ENCODE measurements around the gene MLIP.
"Not testable (repeated sequence)": the region's sequence is repeated elsewhere in the genome, so short reads cannot be mapped to it uniquely, and the experiment has no call there.

MLIP gene, protein sequence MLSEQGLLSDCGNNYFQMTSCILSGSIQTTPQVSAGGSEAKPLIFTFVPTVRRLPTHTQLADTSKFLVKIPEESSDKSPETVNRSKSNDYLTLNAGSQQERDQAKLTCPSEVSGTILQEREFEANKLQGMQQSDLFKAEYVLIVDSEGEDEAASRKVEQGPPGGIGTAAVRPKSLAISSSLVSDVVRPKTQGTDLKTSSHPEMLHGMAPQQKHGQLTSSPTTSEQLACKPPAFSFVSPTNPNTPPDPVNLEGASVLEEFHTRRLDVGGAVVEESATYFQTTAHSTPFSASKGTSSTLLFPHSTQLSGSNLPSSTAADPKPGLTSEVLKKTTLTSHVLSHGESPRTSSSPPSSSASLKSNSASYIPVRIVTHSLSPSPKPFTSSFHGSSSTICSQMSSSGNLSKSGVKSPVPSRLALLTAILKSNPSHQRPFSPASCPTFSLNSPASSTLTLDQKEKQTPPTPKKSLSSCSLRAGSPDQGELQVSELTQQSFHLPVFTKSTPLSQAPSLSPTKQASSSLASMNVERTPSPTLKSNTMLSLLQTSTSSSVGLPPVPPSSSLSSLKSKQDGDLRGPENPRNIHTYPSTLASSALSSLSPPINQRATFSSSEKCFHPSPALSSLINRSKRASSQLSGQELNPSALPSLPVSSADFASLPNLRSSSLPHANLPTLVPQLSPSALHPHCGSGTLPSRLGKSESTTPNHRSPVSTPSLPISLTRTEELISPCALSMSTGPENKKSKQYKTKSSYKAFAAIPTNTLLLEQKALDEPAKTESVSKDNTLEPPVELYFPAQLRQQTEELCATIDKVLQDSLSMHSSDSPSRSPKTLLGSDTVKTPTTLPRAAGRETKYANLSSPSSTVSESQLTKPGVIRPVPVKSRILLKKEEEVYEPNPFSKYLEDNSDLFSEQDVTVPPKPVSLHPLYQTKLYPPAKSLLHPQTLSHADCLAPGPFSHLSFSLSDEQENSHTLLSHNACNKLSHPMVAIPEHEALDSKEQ

DNA sequence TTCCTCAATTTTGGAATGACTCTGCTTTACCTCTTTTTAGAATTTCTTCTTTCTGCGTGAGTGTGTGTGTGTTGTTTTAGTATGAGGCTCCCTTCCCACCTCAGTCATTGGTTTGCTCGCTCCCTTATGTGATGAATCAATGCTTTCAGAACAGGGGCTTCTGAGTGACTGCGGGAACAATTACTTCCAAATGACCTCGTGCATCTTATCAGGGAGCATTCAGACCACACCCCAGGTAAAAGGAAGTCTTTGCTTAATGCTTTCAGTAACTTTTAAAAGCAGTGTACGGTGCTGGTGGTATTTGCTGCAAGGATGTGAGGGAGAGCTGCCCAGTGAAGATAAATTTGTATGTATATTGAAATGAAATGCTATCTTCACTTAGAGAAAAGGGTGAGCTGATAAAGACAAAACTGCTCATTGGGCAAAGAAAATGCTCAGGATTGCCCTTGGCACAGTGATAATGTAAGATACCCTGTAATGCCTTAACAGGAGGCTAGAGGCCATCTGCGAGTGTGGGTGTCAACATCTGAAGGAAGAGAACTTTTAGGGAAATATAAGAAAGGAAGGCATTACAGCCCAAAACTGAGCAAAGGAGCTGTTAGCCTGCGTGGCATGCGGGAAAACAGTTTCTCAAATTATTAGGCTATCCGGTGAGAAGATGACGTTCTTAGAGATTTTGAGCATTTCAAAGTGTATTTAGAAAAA, at the start of gene MLIP:
MLIP (plus strand) TSS at position 103 of the 705 bp plus-strand sequence; CDS start at position 140, 37 bp downstream.
- peak; percentile 33 for DNase-seq

DNA sequence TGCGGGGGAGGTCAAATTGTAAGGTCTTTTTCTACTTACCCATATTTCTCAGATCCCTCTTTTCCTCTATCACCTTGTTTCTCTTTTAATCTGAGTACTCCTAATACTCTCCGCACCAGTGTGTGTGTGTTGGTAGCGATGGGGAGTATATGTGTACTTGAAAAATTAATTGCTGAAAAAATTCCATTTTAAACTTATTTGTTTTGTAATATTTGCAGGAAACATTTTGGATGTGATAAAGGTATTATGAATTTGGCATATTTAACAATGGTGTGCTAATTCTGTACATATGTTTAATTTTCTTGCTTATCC, 48.1 kb upstream of the MLIP start:
- DNase-seq = no peak

DNA sequence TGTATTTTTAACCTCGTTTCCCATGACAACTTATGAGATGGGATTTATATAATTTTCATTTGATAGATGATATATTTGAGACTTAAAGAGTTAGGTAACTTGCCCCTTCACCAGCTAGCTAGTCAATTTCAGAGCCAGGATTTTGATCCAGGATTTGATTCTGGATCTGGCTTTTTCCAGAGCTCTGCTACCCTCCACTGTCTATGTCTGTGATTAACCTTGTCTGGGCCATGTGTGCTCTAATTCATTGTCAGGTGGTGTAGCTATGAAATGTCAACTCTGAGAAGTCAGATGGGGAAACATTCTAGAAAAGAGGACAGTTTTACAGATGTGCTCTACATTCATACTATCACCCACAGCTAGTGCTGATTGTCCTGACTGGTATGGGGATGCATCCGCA, 42.5 kb upstream of the MLIP start:
- no peak for DNase-seq

DNA sequence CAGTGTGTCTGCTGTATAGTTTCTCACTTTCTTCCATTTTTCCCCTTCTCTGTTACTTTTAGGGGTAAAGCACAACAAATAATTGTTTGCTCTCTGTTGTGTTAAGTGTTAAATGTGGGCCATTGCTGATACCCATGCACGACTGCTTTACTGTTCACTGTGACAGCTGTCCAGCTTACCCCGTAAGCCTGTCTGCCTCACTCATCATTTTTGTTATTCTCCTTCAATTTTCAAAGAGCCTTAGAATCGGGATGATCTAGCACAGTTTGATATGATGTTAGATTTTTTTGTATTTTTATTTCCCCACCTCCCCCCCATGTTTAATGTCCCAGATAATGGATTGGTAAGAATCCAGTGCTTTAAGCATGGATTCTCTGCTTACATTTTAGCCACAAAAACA, 41.2 kb upstream of the MLIP start:
- DNase-seq = no peak

DNA sequence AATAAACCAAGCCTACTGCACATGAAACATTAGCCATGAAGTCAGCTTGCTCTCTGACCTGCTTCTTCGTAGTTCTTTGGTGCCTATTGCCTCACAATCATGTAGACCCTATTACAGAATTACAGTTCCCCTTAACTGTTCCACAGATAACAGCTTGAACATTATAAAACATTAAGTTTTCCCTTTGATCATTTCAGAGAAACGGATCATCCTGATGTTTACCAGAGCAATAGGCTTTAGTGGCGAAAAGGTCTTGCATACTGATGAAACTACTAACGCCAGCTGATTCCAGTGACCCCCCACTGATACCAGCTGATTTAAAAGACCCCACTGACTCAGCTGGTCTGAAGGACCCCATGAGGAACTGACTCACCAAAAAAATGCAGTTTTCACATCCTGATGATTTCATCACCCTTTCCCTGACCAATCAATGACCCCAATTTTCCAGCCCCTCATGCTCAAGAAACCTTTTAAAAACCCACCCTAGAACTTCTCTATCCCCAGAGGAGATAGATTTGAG, 39.4 kb upstream of the MLIP start:
- no peak for DNase-seq

DNA sequence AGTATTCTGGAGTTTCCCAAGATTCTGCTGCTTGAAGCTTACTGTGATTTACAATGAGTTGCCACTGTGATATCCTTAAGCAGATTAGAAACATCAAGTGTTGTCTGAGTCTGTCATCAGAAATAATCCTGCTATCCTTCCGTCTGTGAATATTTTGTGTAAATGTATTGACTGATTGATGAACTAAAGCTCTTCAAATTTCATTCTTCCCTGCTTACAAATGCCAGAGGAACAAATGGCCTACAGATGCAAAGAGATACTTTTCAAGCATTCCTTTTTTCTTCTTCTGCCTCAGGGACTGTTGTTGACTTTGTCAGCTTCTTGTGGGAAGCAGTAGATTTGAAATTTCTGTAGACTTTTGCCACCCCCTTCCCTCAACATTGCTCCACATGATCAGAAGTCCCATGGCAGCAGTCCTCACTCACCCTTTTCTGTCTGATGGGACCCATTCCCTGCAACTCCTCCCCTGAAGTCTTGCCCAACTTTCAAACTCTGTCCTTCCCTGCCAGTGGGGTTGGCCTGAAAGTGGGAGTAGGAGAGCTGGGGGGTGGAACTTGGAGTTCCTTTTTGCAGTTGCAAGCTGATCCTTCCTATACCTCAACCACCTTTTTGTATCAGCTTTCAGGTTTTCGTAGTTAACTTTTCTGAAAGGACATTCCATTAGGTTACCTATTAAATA, 38.5 kb upstream of the MLIP start:
- no peak for DNase-seq

DNA sequence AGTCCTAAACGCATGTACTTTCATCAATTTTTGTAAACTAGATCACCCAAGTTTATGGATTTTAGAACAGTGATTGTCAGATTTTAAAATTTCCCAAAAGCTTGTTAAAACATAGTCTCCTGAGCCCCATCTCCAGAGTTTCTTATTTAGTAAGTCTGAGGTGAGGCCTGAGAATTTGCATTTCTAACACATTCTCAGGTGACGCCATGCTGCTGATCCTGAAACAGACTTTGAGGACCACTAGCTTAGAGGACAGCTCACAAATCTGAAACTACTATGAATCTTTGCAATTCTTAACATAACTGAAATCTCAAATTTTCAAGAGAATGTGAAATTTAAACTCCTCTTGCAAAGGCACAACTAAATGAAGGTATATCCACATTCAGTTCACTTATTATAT, 37.8 kb upstream of the MLIP start:
- no peak for DNase-seq

DNA sequence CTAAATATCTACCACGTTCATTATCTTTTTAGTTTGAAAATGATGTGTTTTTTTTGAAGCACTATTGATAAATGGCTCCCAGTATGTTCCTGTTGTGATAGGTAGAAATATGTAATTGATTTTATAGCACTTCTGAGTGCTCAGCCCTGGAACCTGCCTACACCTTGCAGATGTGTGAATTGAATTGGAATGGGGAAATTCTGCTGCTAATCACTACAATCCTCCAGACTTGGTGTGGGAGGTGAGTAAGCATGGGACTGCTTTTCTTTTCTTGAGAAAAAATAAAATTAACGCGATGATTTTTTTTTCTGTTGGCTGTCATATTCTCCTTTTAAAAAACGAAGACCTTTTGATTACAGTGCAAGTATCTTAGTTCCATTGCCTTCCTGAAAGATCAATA, 37.1 kb upstream of the MLIP start:
- DNase-seq = no peak

DNA sequence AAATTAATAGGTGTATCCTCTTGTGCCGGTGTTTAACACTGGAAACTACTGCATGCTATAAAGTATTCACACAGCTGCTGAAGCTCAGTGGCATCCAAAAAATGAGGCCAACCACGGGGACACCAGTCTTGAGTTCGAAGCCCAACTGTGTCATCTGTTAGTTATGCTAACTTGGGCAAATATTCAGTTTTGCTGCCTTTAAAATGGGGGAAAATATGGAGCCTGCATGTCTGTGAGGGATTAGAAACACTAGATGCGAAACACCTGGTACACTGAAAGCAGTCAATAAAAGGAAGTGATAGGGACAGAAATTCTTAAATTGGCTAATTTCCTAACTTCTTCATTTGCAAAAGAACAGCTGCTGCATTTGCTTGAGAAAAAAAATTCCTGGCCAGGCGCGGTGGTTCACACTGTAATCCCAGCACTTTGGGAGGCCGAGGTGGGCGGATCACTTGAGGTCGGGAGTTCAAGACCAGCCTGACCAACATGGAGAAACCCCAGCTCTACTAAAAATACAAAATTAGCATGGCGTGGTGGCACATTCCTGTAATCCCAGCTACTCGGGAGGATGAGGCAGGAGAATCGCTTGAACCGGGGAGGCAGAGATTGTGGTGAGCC, 36.6 kb upstream of the MLIP start:
- no peak for DNase-seq

DNA sequence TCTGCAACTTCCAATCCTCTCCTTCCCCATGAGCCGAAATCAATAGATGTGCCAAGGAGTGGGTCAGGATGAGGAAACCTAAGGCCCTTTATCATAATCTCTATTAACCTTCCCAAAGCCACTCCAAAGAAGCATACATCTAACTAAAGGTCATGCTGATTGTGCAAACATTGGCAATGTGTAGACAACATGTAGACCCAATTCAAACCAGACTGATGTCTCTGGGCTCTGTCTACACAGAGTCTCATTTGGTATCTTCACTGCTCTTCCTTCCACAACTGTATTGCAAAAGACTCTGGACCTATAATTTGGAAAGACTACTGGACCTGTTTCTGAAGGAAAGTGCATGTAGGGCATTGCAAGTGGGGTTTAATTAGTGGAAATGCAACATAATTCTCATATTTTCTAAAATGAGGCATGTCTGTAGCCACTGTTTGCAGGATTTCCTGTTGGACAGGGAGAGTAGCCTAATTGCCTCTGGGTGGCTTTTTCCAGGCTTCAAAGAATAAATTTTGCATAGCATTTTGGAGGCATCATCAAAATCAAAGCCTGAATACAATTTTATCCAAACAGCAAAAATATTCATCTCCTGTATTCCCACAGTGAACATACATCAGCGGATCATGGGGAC, 35.0 kb upstream of the MLIP start:
- DNase-seq = no peak

DNA sequence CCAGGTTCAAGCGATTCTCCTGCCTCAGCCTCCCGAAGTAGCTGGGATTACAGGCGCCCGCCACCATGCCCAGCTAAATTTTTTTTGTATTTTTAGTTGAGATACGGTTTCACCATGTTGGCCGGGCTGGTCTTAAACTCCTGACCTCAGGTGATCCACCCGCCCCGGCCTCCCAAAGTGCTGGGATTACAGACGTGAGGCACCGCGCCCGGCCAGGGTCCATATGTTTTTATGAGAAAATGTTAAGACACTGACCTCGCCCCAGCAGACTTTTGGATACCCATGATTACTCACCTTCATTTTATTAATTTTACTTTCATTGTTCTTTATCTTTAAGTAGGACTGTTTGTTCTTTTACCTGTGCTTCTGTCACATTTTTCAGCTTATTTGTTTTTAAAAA, 29.7 kb upstream of the MLIP start:
- not testable (repeated sequence) for DNase-seq

DNA sequence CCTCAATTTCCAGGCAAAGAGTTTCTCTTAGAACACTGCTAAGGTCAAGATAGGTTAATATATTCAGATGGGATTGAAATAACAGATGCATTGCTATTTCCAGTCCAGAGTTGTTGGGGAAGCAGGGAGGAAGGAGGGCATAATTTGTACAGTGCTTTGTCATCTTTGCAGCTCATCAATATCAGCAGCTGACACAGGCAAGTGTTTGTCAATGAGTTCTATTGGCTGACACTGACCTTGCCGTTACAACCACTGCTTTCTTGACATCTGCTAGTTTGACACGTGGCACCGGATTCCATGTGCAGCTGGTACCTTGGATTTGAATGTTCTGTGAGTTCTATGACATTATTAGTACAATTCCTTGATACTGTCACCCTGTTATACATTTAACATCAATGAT, 28.0 kb upstream of the MLIP start:
- no peak for DNase-seq

DNA sequence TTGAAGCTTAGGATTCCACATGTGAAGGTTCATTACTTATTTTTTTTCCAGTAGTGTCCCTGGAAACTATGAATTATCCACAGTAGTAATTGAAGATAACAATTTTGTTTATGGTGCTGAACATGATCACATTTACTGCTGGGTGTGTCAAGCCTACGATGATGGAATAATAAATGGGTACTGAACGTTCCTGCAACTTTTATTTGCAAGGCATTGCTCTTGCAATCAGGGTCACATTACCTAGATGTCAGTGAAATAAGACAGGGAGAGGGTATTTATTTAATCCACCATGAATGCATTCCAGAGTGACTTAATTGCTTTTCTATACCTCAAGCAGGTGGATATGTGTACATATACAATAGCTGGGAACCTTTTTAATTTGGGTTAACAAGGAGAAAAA, 27.0 kb upstream of the MLIP start:
- no peak for DNase-seq

DNA sequence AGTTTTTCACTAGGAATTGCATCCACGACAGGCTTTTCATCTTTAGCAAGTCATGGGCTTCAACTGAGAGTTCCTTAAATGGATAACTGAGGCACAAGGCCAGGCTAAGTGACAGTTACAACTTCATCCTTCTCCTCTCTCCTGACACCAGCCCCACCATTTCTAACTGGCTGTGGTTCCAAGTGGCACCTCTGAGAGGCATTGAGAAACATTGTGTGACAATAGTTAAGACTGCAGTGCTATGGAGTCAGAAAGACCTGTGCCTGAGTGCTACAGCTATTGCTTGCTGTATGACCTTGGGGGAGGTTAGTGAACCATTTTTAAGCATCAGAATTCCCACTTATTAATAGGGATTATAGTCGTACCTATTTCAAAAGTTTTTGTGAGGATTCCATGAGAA, 26.2 kb upstream of the MLIP start:
- DNase-seq = no peak

DNA sequence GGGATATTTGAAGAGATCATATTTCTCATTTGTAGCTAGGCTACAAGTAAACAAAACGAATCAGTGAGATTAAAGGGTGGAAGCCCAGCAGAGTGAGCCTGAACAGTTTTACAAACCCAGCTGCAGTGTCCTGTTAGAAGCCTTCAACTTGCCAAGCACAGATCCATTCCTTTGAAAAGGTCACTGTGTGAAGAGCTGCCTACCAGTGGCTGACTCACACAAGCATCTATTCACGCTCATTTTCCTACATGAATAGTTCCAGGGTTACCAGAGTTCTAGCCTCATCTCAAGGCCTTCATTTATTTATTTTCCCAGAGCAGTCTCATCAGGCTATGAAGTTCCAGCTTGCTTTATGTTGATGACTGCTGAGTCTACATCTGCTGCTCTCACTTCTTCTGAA, 25.7 kb upstream of the MLIP start:
- DNase-seq = peak; percentile 8

DNA sequence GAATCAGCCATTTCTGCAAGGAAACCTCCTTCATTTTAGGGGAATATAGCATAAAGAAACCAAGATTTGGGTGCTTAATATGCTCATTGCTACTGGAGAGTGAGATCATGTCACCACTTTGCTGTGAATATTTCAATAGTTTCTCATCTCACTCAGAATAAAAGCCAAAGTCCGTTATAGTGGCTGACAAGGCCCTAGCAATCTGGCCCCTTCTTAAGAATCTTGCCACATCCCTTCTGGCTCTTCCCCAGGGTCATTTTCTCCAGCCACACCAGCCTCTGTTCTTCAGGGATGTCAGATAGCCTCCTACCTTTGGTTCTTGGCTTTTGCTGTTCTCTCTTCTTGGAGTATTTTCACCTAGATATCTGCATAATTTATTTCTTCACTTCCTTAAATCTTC, 24.8 kb upstream of the MLIP start:
- no peak for DNase-seq

DNA sequence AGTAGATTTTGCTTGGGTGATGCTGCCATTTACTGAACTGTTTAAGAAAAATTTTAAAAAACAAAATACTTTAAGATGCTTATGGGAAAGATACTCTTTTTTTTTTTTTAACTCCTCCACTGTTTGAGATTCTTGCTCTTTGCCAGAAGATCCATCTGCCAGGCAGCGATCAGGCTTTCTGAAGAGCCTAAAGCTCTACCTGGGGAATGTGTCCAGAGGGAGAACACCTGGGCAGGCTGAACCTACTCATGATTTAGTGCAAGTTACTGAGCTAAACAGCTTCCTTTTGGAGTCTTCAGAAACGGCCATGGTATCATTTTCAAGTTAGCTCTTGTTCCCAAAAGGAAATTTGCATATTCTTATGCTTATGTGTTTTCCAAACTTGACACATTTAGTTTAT, 23.5 kb upstream of the MLIP start:
- no peak for DNase-seq

DNA sequence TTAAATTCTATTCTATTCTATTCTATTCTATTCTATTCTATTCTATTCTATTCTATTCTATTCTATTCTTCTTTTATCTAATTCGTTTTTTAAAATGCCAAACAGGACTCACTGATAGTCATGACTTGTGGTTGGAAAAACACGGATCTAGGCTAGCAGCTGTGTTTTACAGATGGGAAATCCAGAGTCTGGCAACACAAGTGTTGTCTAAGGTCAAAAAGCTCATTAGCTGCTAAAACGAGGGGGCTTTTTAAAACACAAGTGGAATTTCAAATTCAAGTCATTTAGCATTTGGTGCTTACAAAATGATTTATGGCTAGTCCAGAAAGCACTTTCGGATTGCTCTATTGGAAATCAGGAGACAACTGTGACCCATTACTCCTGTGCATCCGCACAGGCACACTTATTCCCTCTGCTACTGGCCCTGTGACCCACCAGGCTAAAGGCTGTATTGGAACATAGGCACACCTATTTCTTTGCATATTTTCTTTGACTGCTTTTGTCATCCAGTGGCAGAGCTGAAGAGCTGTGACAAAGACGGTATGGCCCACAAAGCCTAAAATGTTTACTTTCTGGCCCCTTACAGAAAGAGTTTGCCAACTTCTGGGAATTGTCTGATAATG, 17.8 kb upstream of the MLIP start:
- DNase-seq = no peak

DNA sequence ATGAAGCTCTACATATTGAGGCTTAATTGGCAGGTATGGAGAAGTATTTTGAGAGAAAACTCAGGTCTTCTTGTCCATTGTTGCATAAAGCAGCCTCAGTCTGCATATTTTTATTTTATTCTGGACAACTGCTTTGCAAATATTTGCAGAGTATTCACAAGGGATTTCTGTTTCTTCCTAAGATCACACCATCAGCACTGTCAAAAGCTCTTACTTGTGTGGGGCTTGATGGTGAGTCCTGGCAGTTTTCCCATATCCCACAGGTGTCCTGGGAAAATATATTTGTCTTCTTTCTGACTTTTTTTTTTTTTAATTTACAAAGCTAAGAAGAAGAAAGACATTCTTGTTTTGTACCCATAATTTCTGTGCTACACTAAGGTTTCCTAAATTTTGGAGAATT, 16.9 kb upstream of the MLIP start:
- DNase-seq = no peak

DNA sequence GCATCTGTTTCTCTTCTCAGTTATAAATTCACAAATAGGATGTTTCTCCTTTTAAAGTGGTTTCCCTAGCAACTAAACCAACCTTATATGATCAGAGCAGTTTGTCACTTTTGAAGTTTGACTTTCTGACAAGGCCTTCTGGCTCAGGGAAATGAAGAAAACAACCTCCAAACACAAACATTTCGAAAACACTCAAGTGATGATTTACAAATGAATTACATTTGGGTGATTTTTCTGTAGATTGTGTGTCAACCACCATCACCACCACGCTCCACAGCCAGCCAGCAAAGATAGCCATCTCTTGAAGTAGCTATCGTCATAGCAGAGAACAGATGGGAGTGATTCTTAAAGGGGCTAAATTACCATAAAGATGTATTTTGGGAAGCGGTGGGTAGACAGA, 16.5 kb upstream of the MLIP start:
- no peak for DNase-seq

DNA sequence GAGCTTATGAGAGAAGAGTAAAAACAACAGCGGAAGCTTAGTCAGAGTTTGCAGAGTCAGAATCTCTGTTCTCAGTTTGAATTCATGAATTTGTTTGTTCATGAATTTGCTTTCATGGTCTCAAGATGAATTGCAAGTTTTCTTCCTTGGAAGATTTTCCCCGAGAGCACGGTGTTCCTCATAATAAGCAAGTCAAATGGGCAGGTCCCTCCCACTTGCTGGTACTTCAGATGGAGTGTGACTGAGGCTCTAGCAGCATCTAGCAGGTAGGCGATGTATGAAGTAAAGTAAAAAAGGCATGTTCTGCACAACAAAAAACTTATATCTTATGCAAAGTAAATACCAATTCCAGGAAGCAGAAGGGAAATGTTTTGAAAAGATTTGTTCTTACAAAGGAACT, 15.5 kb upstream of the MLIP start:
- DNase-seq = no peak

Measured in NCI-H226 (cell line).